ENCODE measurements around the gene CEP55.
A peak's percentile ranks its signal among the peaks of the same experiment; 100 is the strongest.
"Not testable (repeated sequence)": the region's sequence is repeated elsewhere in the genome, so short reads cannot be mapped to it uniquely, and the experiment has no call there.

CEP55 gene

GRCh38 chr10:93515071-93516005 lies 18.9 kb downstream of the CEP55 start:
- DNase-seq, result no peak

- DNase-seq, result no peak
Observed at GRCh38 chr10:93516006-93516380, 19.6 kb downstream of the CEP55 start.

DNA sequence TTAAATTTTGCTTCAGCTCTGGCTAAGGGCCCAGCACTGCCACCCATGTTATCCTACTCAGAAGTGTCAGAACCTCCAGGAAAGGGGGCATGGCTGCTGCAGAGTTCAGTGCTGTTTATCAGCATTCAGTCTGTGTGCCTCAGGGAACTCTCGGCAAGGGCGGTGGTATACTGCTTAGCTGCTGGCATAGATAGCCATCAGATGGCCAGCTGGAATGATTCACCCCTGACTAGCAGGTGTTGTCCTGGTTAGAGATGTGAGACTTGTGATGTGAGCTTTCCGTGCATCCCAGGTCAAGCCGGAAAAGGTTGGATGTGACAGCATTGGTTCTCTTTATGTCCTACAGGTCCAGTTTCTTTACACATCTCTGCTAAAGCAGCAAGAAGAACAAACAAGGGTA lies 22.1 kb downstream of the CEP55 start:
- no peak for DNase-seq

DNA sequence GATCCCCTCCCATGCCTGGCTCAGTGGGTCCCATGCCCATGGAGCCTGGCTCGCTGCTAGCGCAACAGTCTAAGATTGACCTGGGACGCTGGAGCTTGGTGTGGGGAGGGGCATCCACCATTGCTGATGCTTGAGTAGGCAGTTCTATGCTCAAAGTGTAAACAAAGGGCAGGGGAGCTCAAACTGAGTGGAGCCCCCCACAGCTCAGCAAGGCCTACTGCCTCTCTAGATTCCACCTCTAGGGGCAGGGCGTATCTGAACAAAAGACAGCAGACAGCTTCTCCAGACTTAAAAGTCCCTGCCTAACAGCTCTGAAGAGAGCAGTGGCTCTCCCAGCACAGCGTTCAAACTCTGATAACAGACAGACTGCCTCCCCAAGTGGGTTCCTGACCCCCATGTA lies 38.9 kb downstream of the CEP55 start:
- DNase-seq, result no peak

GRCh38 chr10:93540871-93541270 lies 44.5 kb downstream of the CEP55 start:
- not testable (repeated sequence) for DNase-seq

DNA sequence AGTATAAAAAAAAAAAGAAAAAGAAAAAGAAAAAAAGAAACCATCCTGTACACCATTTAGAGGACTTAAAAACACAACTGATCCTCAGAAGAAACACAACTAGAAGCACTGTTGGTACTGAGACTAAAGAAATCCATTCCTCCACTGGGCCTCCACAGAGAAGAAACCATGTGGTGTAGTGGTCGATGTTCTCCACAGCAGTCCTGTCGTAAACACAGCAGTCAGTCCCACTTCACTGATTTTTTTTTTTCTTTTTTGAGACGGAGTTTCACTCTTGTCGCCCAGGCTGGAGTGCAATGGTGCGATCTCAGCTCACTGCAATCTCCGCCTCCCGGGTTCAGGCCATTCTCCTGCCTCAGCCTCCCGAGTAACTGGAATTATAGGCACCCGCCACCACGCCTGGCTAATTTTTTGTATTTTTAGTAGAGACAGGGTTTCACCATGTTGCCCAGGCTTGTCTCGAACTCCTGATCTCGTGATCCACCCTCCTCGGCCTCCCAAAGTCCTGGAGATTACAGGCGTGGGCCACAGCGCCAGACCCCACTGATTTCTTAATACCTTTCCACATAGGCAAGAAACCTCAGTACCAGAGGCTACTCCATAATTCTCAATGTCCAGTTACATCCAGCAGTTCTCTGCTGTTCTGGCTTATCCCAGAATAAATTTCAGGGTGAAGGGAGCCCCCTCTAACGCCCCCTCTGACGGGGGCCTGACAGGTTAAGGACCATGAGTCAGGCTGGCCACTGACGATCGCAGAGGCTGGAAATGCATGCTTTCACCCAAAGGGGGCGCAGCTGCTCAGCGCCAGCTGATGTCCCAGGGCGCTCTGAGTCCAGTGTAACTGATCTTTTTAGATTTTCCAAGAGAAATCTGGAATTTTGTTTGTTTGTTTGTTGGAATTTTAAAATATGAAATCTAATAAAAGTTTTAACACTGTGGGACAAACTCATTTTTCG lies 45.3 kb downstream of the CEP55 start:
- DNase-seq, result peak; percentile 4

GRCh38 chr10:93542358-93542791 lies 46.0 kb downstream of the CEP55 start:
- DNase-seq, result no peak

DNA sequence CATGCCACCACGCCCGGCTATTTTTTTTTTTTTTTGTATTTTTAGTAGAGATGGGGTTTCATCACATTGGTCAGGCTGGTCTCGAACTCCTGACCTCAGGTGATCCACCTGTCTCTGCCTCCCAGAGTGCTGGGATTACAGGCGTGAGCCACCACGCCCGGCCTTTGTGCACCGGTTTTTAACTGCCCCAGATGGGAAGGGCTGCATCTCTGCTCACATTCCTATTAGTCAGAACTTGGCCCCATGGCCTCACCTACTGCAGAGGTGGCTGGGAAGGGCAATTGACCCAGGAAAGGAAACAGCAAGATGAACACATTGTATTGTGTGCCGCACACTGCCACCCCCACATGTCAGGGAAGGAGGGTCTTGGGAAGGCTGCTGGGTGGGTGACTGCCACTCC lies 50.6 kb downstream of the CEP55 start:
- not testable (repeated sequence) for DNase-seq

GRCh38 chr10:93547522-93547921 lies 51.1 kb downstream of the CEP55 start:
- DNase-seq, result no peak

DNA sequence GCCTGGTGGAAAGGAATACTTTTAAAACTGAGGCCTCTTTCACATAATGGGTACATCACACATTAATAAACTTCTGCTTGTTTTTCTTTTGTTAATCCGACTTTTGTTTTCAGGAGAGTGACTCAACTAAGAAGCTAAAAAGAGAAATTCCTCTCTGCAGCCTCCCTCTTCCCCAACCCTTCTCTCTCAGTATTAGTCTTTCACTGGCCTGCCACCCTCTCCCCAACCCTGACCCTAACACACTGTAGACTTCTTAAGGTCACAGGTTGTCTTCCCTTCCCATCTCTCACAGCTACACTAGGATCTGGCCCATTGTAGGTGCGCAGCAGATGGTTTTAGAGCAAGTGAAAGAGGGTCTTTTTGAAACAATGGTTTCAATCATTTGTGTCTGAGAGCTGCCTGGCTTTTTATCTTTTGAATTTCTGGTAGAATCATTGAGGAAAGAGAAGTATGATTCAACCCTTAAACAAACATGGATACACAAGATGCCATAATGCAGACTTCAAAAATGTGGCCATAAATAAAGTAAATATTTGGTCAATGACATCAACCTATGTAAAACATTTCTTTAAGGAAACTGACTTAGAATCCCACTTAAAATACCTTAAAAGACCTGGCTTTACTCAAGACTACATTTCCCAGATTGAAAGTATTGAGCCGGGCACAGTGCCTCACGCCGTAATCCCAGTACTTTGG lies 52.1 kb downstream of the CEP55 start:
- no peak for DNase-seq

- no peak for DNase-seq
Observed at GRCh38 chr10:93550606-93551005, 54.2 kb downstream of the CEP55 start.

GRCh38 chr10:93552780-93553179 lies 56.4 kb downstream of the CEP55 start:
- no peak for DNase-seq

GRCh38 chr10:93553482-93554315 lies 57.3 kb downstream of the CEP55 start:
- DNase-seq, result no peak

DNA sequence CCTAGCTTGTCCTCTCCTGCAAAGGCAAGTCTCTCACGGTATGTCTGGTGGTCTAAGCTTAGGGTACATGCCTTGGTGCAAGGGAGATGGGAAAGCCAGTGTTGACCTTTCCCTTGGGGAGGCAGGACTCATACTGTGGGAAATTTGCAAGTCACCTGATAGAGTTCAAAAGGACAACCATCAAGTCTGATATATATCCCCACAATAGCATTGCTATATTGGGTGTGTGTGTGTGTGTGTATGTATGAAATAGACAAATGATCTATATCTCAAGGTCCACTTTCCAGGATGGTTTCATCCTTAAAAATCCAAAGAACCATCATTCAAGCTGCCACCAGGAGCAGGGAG lies 57.9 kb downstream of the CEP55 start:
- no peak for DNase-seq

DNA sequence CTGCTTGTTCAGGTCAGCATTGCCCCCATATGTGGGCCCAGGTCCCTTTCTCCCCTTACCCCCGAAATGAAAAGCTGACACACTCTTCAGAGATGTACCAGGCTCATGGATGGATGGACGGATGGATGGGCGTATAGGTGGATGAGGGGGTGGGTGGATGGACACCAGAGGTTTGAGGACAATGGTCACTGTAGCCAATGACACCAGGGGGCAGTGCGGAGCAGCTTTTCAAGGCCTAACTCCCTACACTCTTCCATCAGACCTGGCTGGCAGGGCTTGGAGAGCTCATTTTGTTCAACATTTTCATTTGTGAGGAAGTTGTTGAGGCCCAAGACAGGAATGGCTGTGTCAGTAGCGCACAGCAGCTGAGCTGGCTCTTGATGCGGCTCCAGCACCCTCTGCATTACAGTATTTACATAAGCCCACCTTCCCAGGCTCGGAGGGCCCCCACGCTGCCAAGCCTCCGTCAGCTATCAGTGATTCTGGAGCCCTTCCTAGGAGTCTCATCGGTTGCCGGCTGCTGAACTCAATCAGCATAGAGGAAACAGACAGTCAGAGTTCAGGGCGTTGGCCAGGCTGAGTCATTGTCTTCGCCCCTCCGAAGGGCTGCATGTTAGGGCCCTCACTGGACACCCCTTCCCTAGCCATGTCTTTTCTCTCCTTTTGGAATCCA lies 58.5 kb downstream of the CEP55 start:
- peak; percentile 34 for DNase-seq

GRCh38 chr10:93559490-93559889 lies 63.1 kb downstream of the CEP55 start:
- DNase-seq, result no peak

- no peak for DNase-seq
Observed at GRCh38 chr10:93560541-93560940, 64.1 kb downstream of the CEP55 start.

DNA sequence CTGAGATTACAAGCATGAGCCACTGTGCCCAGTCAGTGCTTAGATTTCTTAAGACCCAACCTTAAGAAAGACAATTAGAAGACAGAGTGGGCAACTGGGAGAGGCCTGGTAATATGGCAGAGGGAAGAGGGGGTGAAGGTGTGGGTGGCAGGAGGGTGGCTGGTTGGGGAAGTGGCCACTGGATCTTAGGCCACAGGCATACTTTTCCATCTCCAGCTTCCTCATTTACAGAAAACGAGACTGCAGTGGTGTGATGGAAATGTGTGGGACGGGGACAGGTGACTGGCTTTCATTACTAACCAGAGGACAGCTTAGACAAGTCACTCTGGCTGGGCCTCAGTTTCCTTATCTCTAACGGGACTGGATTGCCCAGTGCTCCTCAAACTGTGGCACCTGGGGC lies 69.0 kb downstream of the CEP55 start:
- no peak for DNase-seq

DNA sequence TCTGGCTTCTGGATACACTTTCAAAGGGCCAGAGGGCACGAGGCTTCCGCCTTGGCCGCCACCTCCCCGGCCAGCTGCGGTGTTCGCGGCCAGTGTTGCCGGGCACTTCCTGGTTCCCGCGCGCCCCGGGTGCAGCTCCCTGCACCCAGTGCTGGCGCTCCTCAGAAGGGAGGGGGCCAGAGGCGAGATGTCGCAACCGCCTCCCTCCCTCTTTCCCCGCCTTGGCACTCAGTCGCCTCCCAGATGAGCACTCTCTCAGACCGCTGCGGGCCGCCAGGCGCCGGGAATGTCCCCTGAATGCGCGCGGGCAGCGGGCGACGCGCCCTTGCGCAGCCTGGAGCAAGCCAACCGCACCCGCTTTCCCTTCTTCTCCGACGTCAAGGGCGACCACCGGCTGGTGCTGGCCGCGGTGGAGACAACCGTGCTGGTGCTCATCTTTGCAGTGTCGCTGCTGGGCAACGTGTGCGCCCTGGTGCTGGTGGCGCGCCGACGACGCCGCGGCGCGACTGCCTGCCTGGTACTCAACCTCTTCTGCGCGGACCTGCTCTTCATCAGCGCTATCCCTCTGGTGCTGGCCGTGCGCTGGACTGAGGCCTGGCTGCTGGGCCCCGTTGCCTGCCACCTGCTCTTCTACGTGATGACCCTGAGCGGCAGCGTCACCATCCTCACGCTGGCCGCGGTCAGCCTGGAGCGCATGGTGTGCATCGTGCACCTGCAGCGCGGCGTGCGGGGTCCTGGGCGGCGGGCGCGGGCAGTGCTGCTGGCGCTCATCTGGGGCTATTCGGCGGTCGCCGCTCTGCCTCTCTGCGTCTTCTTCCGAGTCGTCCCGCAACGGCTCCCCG lies 70.2 kb downstream of the CEP55 start, which contains the start of gene FFAR4:
TSS of gene FFAR4 (plus strand) at position 231 of the 842 bp plus-strand sequence. CDS start at position 287, 56 bp downstream.
- no peak for DNase-seq
